ENCODE measurements around the gene HDAC2. TPM values are rescaled to one million over a fixed set of nuclear protein-coding genes. Genes with fewer than 3 reads are reported as not detected.

HDAC2 gene
- total RNA-seq, 1 donor from 2014 or later: 276 TPM

- no peak for DNase-seq (ENCODE audit: low spot score in 2 of 2, unreplicated experiment in 2 of 2)
- Mint-ChIP-seq H3K27me3 (ENCODE audit: low read depth) (no peaks in the 10 kb centered on the region), H3K27ac (no peak overlapping the region)
Measured at GRCh38 chr6:113893866-113894265, 77.1 kb downstream of the HDAC2 start.

GRCh38 chr6:113893451-113893850, 77.5 kb downstream of the HDAC2 start:
- H3K36me3 Mint-ChIP-seq: peaks cover 8% of the 10 kb centered on the region
- DNase-seq (ENCODE audit: low spot score in 2 of 2, unreplicated experiment in 2 of 2): no peak
- H3K4me3 Mint-ChIP-seq: no peak overlapping the region
- TF ChIP-seq, protein P1, sequence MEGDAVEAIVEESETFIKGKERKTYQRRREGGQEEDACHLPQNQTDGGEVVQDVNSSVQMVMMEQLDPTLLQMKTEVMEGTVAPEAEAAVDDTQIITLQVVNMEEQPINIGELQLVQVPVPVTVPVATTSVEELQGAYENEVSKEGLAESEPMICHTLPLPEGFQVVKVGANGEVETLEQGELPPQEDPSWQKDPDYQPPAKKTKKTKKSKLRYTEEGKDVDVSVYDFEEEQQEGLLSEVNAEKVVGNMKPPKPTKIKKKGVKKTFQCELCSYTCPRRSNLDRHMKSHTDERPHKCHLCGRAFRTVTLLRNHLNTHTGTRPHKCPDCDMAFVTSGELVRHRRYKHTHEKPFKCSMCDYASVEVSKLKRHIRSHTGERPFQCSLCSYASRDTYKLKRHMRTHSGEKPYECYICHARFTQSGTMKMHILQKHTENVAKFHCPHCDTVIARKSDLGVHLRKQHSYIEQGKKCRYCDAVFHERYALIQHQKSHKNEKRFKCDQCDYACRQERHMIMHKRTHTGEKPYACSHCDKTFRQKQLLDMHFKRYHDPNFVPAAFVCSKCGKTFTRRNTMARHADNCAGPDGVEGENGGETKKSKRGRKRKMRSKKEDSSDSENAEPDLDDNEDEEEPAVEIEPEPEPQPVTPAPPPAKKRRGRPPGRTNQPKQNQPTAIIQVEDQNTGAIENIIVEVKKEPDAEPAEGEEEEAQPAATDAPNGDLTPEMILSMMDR (IDR thresholded peaks at IDR 0.05; ENCODE audit: unreplicated experiment): no peak
- peaks cover 24% of the 10 kb centered on the region for H3K9me3 Mint-ChIP-seq
- H3K27me3 Mint-ChIP-seq (ENCODE audit: low read depth): no peaks in the 10 kb centered on the region
- H3K4me1 Mint-ChIP-seq: no peaks in the 10 kb centered on the region
- no peak overlapping the region for H3K27ac Mint-ChIP-seq

More at GRCh38 chr6:113893866-113894265, 77.1 kb downstream of the HDAC2 start:
- Mint-ChIP-seq H3K4me3 (no peak overlapping the region), H3K4me1 (no peaks in the 10 kb centered on the region), H3K36me3 (peaks cover 8% of the 10 kb centered on the region), H3K9me3 (peaks cover 24% of the 10 kb centered on the region)
- TF ChIP-seq, protein P1 (IDR thresholded peaks at IDR 0.05; ENCODE audit: unreplicated experiment): no peak

- TF ChIP-seq, protein P1 (IDR thresholded peaks at IDR 0.05; ENCODE audit: unreplicated experiment): no peak
- Mint-ChIP-seq H3K4me1 (no peaks in the 10 kb centered on the region), H3K4me3 (no peak overlapping the region), H3K27me3 (ENCODE audit: low read depth) (no peaks in the 10 kb centered on the region), H3K27ac (no peak overlapping the region), H3K36me3 (peaks cover 8% of the 10 kb centered on the region), H3K9me3 (peaks cover 21% of the 10 kb centered on the region)
- DNase-seq (ENCODE audit: low spot score in 2 of 2, unreplicated experiment in 2 of 2): no peak
Measured at GRCh38 chr6:113888956-113889630, 81.9 kb downstream of the HDAC2 start.

GRCh38 chr6:113888493-113888892, 82.5 kb downstream of the HDAC2 start:
- Mint-ChIP-seq H3K9me3 (peaks cover 21% of the 10 kb centered on the region), H3K27ac (no peak overlapping the region), H3K4me3 (no peak overlapping the region), H3K36me3 (peaks cover 8% of the 10 kb centered on the region), H3K27me3 (ENCODE audit: low read depth) (no peaks in the 10 kb centered on the region), H3K4me1 (no peaks in the 10 kb centered on the region)
- TF ChIP-seq, protein P1 (IDR thresholded peaks at IDR 0.05; ENCODE audit: unreplicated experiment): no peak
- no peak for DNase-seq (ENCODE audit: low spot score in 2 of 2, unreplicated experiment in 2 of 2)

- H3K4me1 Mint-ChIP-seq: peaks cover 11% of the 10 kb centered on the region
- H3K4me3 Mint-ChIP-seq: no peak overlapping the region
- H3K36me3 Mint-ChIP-seq: peaks cover 3% of the 10 kb centered on the region
- no peak overlapping the region for H3K27ac Mint-ChIP-seq
- no peak for DNase-seq (ENCODE audit: low spot score in 2 of 2, unreplicated experiment in 2 of 2)
- H3K27me3 Mint-ChIP-seq (ENCODE audit: low read depth): no peaks in the 10 kb centered on the region
- TF ChIP-seq, protein P1 (IDR thresholded peaks at IDR 0.05; ENCODE audit: unreplicated experiment): no peak
- H3K9me3 Mint-ChIP-seq: peaks cover 7% of the 10 kb centered on the region
Measured at GRCh38 chr6:113886512-113886911, 84.4 kb downstream of the HDAC2 start.
